Tibial nerve (tissue), 4 donors: ENCODE measurements around the gene KRT82. TPM values are rescaled to one million over a fixed set of nuclear protein-coding genes. Genes with fewer than 3 reads are reported as not detected.

Experiments used
- DNase-seq, 2 donors: peaks; one replicate each; pipeline ENCODE4 v3.0.0-alpha.2; 2019; ENCODE audit warnings: low spot score in 2 of 2
- H3K27ac ChIP-seq, 4 donors: fragments of 200-600 bp; sonication (generic) in 3 of 4; one replicate each; pipeline ENCODE4 v1.5.1; 2017 to 2019; ENCODE audit warnings: mild to moderate bottlenecking in 1 of 4
- H3K27me3 ChIP-seq, 2 donors: fragments of 200-600 bp; sonication (generic) in 1 of 2; one replicate each; pipeline versions ENCODE4 v1.5.1 to v1.6.0; 2017 to 2019
- H3K36me3 ChIP-seq, 3 donors: fragments of 200-600 bp; sonication (generic); one replicate each; pipeline ENCODE4 v1.5.1; 2018 to 2019
- H3K4me1 ChIP-seq, 4 donors: fragments of 200-600 bp; sonication (generic) in 3 of 4; one replicate each; pipeline ENCODE4 v1.5.1; 2017 to 2019
- H3K4me3 ChIP-seq, 4 donors: fragments of 200-600 bp; sonication (generic) in 3 of 4; one replicate each; pipeline ENCODE4 v1.5.1; 2017 to 2019; ENCODE audit warnings: mild to moderate bottlenecking in 1 of 4, moderate library complexity in 1 of 4
- H3K9me3 ChIP-seq, 4 donors: fragments of 200-600 bp; sonication (generic) in 3 of 4; one replicate each; pipeline ENCODE4 v1.5.1; 2017 to 2019
- CTCF ChIP-seq, 5 experiments: fragments of 200-600 bp in 3 of 5; fragments of 450-650 bp in 2 of 5; sonication (generic) in 3 of 5; IDR thresholded peaks; one replicate each; pipeline ENCODE4 v1.5.1; 2016 to 2019; ENCODE audit warnings: antibody characterized with exemption in 5 of 5, mild to moderate bottlenecking in 3 of 5, moderate library complexity in 2 of 5
- EP300 ChIP-seq, 2 donors: sonication (generic); formaldehyde crosslinking; IDR thresholded peaks; one replicate each; pipeline ENCODE4 v1.6.1; 2017; ENCODE audit warnings: antibody characterized with exemption in 2 of 2, mild to moderate bottlenecking in 1 of 2
- POLR2A ChIP-seq, 2 donors: fragments of 450-650 bp; IDR thresholded peaks; one replicate each; pipeline ENCODE4 v1.6.1; 2017; ENCODE audit warnings: antibody characterized with exemption in 2 of 2, mild to moderate bottlenecking in 2 of 2, moderate library complexity in 2 of 2
- WGBS, 2 donors: methylation state at CpG; one replicate each; pipeline ENCODE4 v1.1.5; 2018; 5-methylcytosine and 5-hydroxymethylcytosine counted together
- total RNA-seq, 4 donors: library from RNA; depleted of rRNA; stranded (reverse); fragments of >200 nt; gene quantifications; one replicate each; pipeline ENCODE4 v1.1.0, GENCODE V29; 2016

The KRT82 gene
- total RNA-seq, 4 donors from 2014 or later: not detected

DNA sequence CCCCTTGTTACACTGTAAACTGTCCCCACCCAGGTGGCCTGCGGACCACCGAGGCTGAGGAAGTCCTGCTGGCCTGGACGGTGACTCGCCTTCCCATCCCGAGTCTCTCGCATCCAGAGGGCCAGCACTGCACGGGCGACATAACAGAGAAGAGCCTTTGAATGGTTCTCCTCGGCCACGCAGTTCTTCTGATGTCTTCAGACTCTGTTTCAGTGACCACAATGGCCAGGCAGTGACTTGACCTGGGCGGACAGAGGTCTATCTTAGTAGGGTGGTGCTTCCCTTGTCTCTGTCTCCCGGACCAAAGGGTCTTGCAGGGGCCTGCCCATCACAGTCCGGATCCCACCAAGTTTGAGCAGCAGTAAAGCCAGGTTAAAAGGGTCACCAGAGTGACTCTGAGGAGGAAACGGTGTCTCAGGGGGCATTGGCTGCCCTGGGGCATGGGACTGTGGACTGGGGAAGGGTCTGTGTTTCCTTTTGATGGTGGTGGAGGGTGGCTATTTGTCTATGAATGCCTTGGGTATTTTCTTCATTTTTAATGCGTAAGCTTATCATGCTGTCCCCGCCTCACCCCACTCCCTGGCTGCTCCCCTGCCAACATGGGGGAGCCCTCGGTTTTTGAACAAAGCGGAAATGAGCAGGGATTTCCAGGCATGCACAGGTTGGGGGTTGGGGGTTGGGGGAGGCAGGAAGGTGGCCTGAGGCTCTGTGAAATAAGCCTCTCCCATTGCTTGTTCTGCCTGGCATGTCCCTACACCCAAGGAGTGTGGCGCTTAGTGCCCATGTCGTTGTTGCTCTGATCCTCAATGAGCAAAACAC is 49.2 kb downstream of the KRT82 start:
- H3K9me3 ChIP-seq: no peaks in the 10 kb centered on the region
- 87 to 90% methylated on average over 20 of the region's 20 CpGs for WGBS, 2 donors
- H3K36me3 ChIP-seq: no peaks in the 10 kb centered on the region
- H3K27ac ChIP-seq: no peak overlapping the region
- H3K4me3 ChIP-seq: no peak overlapping the region
- no peak for DNase-seq
- peaks cover 0 to 13% (median 2%) of the 10 kb centered on the region in 4 donors for H3K4me1 ChIP-seq
- TF ChIP-seq POLR2A (IDR thresholded peaks at IDR 0.05) (no peak), CTCF (IDR thresholded peaks at IDR 0.05) (no peak), EP300 (IDR thresholded peaks at IDR 0.05) (no peak)
- peaks cover 0 to 4% of the 10 kb centered on the region in 2 donors for H3K27me3 ChIP-seq

DNA sequence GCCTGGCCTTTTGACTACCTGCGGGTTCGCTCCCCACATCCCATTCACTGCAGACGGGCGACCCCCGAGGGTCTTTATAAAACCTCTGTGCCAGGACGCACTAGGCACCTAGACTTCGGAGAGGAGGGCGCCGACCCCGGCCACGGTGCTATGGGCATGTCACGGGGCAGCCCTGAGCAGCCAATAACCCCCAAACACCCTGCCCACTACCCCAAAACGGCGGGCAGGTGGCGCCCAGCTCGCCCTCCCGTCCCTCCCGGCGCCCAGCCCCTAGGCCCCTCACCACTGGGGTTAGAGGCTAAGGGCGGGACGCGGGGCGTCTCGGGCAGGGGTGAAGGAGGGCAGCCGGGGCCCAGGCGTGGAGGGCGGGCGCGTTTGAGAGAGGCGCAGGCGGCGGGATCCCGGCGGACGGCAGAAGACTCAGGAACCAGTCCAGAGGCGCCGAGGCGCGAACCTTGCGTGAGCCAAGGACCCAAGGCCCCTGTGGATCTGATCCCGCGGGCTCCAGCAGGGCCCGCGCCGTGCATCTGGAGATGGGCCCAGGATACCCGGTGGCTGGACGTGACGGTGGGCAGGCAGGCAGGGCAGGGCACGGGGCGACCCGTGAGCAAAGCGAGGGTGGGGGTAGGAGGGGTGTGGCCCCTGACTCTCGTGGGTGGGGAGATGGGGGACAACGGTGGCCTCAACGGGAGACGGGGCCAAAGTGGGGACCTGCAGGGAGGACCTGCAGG is 49.9 kb downstream of the KRT82 start:
- Histone ChIP-seq H3K36me3 (no peaks in the 10 kb centered on the region), H3K27ac (no peak overlapping the region), H3K4me3 (no peak overlapping the region), H3K4me1 (peaks cover 0 to 18% (median 5%) of the 10 kb centered on the region in 4 donors), H3K9me3 (no peaks in the 10 kb centered on the region), H3K27me3 (peaks cover 0 to 8% of the 10 kb centered on the region in 2 donors)
- DNase-seq: no peak
- 90 to 93% methylated on average over 44 to 56 of the region's 56 CpGs for WGBS, 2 donors
- no peak for TF ChIP-seq POLR2A (IDR thresholded peaks at IDR 0.05)
- no peak for TF ChIP-seq EP300 (IDR thresholded peaks at IDR 0.05)
- TF ChIP-seq CTCF (IDR thresholded peaks at IDR 0.05): no peak

GRCh38 chr12:52355176-52355575 is 51.0 kb downstream of the KRT82 start:
- DNase-seq: no peak
- H3K27ac ChIP-seq: no peak overlapping the region
- no peaks in the 10 kb centered on the region for H3K36me3 ChIP-seq
- peaks cover 0 to 8% of the 10 kb centered on the region in 2 donors for H3K27me3 ChIP-seq
- H3K9me3 ChIP-seq: no peaks in the 10 kb centered on the region
- 89 to 91% methylated on average over 8 of the region's 8 CpGs for WGBS, 2 donors
- H3K4me1 ChIP-seq: peaks cover 0 to 18% (median 6%) of the 10 kb centered on the region in 4 donors
- no peak overlapping the region for H3K4me3 ChIP-seq
- TF ChIP-seq POLR2A (IDR thresholded peaks at IDR 0.05) (no peak), CTCF (IDR thresholded peaks at IDR 0.05) (no peak), EP300 (IDR thresholded peaks at IDR 0.05) (no peak)

GRCh38 chr12:52354200-52354599 is 51.9 kb downstream of the KRT82 start:
- H3K9me3 ChIP-seq: no peaks in the 10 kb centered on the region
- 26 to 41% methylated on average over 5 of the region's 5 CpGs for WGBS, 2 donors
- no peak overlapping the region for H3K27ac ChIP-seq
- peaks cover 0 to 18% (median 6%) of the 10 kb centered on the region in 4 donors for H3K4me1 ChIP-seq
- no peak for DNase-seq
- H3K36me3 ChIP-seq: no peaks in the 10 kb centered on the region
- peaks cover 0 to 8% of the 10 kb centered on the region in 2 donors for H3K27me3 ChIP-seq
- TF ChIP-seq POLR2A (IDR thresholded peaks at IDR 0.05): no peak
- TF ChIP-seq CTCF (IDR thresholded peaks at IDR 0.05): no peak
- TF ChIP-seq EP300 (IDR thresholded peaks at IDR 0.05): no peak
- H3K4me3 ChIP-seq: no peak overlapping the region

- Histone ChIP-seq H3K4me3 (no peak overlapping the region), H3K4me1 (peaks cover 0 to 18% (median 6%) of the 10 kb centered on the region in 4 donors), H3K36me3 (no peaks in the 10 kb centered on the region), H3K9me3 (no peaks in the 10 kb centered on the region), H3K27me3 (peaks cover 0 to 8% of the 10 kb centered on the region in 2 donors), H3K27ac (no peak overlapping the region)
- TF ChIP-seq POLR2A (IDR thresholded peaks at IDR 0.05): no peak
- no peak for TF ChIP-seq EP300 (IDR thresholded peaks at IDR 0.05)
- no peak for TF ChIP-seq CTCF (IDR thresholded peaks at IDR 0.05)
- DNase-seq: no peak
- 60 to 73% methylated on average over 3 of the region's 3 CpGs for WGBS, 2 donors
These were observed 52.4 kb downstream of the KRT82 start for GRCh38 chr12:52353766-52354165.
